GM12891 (cell line): ENCODE data around the gene EYS.

Experiments
- POLR2A ChIP-seq: IDR thresholded peaks from 2 replicates; pipeline ENCODE4 v1.6.1; 2011; ENCODE audit warnings: low read depth, low read length, control low read depth
- POLR2AphosphoS5 ChIP-seq: IDR thresholded peaks from 2 replicates; pipeline ENCODE4 v1.6.1; 2011; ENCODE audit warnings: low read depth, low read length, control low read depth
- POU2F2 ChIP-seq: IDR thresholded peaks from 2 replicates; pipeline ENCODE4 v1.6.1; 2011; ENCODE audit warnings: low read depth, mild to moderate bottlenecking, control low read depth, low read length, moderate library complexity
- TAF1 ChIP-seq: IDR thresholded peaks from 2 replicates; pipeline ENCODE4 v1.6.1; 2011; ENCODE audit warnings: low read depth, low read length, control low read depth

DNA sequence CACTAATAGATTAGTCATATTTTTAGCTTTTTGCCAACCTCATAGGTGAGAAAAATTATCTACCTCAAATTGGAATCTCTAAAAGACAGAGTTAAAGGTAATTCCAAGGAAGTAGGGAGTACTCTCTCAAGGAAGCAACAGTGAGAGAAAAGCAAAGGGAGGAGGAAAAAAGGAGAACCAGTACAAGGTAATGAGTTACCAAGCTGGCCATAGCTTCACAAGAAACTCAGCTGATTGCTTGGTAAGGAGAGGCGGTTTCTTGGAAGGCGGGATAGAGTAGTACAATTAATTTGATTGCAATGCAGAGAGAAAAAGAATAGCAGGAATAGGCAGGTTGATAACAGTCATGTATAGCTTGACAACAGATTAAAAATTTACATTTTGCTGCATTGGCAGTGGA, 1933.8 kb downstream of the EYS start:
- TF ChIP-seq TAF1 (no peak), POLR2A (no peak), POLR2AphosphoS5 (no peak), POU2F2 (no peak)
